GM19452 (cell line): ENCODE data around the gene LRMDA.

Experiments used
- ATAC-seq: cut with Tn5 transposase; IDR thresholded peaks from one replicate; pipeline ENCODE4 v1.9.1; 2021; ENCODE audit not compliant: unreplicated experiment

The LRMDA gene

DNA sequence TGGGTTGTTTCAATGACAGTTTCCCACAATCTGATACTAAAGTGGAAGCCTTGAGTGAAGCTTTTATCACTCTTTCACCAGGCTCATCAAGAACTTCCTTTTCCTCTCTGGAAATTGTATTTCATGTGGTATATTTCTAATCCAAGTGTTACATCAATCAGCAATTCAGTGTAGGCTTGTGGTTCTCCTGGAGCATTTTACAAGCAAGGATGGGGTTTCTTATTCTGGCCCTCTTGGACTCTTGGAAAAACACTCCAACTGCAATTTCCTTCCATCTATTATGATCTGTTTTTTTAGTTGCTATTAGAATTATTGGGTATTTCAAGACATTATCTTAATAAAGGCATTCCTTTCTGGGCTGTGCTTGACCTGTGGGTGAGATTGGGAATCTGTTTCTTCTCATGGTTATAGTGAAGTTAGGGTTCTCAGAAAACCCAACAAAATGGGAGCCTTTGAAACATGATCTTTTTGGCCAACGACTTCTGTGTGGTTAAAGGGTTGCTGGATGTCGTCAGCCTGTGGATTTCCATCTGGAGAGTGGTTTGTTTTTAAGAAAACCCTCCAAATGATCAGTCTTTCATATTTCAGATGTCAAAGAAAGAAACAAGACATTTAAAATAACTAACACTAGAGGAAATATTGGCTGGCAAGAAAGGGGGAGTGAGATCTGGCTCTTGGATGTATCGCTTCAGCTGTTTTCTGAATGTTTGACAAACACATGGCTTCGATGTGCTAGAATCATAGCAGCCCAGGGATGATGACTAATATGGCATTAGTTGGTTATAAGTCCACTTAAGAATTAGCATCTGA lies 540.2 kb downstream of the LRMDA start:
- no peak for ATAC-seq

DNA sequence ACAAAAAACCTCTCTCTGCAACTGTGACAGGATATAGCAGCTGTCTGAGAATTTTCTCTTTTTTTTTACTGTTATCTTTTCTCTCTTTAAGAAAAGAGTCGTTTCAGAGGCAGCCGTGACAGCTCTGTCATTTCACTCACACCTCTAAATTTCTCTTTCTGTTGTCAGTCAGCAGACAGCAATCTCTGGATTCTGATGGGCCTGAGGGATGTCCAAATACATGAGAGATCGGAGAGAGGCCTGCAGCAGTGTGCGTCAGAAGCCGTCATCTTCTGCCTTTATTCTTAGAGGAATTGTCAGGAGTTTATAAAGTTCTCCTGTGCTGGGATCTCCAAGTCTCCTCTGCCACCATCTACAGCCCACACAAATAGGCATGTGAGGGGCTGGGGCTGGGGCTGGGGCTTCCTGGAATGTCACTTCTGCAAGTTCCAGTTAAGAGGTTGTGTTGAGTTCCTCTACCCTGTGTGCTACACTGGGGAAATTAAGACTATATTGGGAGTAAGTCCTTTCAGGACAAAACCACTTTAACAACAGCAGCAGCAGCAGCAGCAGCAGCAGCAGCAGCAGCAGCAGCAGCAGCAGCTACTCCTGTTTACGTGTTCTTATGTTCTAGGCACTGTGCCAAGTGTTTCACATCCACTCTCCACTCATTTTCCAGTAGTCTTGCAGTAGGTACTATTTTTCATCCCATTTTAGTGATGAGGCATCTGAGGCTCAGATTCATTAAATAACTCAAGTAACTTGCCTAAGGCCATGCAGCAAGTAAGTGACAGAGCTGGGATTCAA lies 541.3 kb downstream of the LRMDA start:
- no peak for ATAC-seq

DNA sequence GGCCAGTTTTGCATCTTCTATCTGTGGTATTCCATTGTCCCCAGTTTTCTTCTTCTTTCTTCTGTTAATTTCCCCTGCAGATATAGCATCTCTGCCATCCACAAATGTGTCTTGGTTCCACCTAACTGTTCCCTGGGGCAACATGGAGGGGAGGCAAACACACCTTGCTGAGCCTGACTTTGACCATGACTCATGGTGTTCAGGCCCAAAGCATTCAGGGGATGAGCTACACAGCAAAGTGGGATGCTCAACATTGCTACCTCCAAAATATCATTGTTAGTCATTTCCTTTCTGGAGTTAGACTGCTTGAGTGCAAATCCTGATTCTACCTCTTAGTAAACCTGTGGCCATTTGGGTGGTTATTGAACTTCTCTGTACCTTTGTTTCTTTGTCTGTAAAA lies 542.7 kb downstream of the LRMDA start:
- ATAC-seq: no peak

DNA sequence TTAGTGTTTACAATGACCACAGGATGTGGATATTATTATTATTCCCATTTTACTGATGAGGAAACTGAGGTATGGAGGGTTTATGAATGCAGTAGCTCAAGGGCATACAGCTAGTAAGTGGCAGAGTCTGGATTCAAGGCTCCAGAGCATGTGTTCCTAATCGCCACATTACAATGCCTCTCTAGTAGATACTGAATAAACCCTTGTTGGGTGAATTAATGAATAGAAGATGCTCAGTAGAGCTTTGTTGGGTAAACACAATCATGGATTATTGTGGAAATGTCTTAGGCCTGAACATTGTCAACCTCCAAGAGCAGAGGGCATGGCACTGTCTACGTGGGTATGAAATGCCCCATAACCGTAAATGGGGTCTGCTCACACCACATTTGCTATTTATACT lies 545.3 kb downstream of the LRMDA start:
- no peak for ATAC-seq

DNA sequence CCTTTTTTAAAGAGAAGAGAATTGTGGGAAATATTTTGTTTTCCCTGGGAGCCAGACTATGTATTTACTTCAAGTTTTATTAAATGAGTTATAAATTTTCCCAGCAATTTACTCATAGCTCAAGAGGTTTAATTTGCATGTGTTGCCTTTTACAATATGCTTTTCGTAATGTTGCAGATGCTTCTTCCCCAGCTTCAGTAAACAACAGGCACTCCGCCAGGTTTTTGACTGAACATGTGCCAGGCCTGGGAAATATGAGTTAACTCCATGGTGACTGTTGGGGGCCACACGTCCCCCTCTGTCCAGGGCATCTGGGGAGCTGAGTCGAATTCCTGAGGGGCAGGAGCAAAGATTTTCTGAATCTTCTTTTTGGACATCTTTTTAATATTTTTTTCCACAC lies 545.7 kb downstream of the LRMDA start:
- no peak for ATAC-seq

DNA sequence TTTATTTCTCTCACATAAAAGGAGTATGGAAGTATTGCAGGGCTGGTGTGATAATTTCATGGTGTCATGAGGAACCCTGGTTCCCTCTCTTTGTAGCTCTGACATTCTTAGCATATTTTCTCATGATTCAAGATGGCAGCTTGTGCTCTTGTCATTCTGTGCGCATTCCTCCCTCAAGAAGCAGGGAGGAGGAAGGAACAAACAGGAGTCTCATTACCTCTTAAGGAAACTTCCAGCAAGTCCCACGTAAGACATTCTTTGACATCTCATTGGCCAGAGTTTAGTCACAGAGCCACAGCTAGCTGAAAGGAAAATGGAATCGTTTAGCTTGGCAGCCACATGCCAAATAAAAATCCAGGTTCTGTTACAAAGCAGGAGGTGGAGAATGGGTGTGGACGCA lies 546.8 kb downstream of the LRMDA start:
- ATAC-seq: no peak

DNA sequence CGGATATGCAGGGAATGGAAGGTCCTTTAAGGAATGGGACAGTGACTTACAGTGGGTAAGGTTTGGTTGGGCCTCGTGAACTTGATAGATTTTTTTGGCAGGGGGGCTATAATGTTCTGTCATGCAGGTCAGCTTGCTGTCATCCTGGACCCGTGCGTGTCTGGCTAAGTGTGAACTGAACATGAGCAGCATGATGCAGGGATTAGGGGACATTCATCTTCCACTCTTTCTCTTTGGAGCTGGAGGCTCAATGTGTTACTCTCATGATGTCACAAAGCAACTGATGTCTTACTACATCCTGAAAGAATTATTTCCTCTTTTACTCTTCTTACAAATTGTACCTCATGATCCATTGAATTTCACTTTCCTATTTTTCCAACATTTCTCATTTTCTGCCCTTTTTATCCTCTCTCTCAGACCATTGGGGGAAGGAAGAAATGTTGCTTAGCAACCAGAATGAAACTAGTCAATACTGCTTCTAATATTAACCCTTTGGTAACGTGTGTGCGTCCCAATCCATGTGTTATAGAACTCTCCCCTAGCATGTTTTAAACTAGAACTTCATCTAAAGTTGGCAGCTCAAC lies 549.1 kb downstream of the LRMDA start:
- no peak for ATAC-seq

DNA sequence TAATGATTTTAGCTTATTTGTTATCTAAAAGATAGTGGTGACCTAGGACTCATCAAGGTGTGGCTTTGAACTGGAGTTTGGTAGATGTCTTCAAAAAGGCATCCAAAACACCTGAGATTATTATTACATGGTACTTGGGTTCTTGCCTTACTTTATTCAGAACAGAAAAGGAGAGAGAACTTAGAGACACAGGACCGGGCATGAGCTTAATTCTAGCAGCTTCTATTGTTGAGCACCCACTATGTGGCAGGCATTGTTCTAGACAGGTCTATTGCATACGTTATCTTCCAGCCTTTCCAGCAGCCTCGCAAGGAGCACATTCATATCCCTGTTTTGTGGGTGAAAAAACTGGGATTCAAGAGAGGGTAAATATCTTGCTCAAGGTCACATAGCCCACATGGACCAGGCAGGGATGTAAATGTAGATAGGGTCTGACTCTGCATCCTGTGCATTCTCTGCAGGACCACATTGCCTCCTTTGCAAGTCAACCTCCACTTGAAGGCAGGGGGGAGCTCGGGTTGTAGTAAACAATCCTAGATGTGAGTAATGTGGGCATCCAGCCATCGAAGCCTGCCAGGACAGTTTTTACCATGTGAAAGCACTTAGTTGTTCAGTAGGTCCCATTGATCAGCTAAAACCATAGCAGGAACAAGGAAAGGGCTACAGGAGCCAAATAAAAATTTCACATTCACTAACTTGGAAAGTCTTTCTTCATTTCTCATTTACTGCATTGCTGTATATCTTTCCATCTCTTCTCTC lies 551.4 kb downstream of the LRMDA start:
- ATAC-seq: no peak

DNA sequence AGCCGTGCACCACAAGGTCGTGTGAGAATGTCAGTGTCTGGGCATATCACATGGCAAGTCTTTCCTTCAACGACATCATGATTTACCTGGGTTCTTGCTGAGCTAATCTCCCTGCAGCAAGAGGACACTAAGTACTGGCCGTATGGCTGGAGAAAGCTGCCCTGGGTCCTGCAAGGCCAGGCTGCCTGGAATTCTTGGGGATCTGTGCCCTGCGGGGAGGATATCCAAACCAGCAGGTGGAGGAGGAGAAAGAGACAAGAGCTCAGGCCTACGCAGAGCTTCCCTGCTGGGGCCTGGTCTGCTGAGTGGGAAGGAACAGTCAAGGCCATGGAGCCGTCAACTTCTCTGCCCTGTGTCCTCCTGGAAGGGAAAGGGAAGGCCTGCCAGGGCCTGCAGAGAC lies 552.6 kb downstream of the LRMDA start:
- no peak for ATAC-seq

DNA sequence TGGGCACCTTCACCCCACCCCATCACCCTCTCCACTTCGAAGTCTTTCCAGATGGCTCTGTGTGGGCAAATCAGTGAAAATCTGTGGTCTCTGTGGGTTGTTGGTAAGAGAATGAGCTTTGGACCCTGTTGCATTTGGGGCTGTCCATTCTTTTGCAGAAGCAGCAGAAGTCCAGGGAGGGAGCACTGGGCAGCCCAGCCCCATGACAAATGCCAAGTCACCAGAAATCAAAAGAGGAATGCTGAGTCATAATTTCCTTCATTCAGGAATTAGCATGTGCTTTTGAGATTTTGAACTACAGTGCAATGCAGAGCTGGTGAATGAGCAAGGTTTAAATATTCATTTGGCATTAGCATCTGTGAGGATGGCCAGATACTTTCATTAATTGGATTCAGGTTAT lies 556.2 kb downstream of the LRMDA start:
- no peak for ATAC-seq

DNA sequence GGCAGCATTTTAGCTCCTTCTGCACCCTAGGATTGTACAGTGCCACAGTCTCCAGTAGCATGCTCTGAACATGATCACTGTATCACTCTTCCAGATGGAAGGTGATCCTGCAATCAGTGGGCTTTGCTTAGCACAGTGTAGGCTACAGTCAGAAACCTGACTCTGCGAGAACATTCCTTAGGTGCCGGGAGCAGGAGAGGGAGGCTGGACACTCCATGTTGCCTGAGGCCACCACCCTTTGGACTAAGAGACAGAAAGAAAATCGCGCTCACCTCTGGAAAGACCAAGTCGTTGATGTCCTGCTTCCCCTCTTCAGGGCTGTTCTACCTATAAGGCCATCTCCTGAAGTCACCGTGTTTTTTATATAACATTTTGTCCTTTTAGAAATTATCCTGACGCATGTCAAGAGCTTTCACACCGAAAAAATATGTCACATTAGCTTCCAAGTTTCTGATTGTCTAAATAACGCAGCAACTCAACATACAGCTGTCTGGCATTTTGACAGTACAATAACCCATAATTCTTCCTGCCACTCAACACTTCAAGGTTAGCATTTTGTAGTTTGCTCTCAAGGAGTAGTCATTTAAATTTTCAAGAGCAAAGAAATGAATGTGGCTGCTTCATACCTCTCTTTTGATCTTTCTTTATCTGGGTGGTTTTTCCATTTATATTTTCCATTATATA lies 563.1 kb downstream of the LRMDA start:
- ATAC-seq: no peak

DNA sequence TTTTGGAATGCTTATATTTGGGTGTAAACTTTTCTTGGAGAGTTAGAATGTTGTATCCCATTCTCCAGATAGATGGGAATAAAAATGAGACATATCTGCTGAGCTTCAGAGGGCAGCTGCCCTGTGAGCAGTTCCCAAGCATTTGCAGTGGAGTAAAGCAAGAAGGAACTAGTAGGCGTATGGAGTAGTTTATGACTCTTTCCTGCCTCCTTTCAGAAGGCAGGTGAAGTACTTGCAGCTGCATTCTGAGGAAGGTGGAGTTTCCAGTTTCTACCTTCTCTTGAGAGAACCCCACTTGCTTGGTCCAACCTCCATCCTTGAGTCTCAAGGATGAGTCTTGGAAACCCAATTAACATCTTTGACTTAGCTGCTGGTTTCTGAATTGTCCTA lies 563.6 kb downstream of the LRMDA start:
- ATAC-seq: no peak

DNA sequence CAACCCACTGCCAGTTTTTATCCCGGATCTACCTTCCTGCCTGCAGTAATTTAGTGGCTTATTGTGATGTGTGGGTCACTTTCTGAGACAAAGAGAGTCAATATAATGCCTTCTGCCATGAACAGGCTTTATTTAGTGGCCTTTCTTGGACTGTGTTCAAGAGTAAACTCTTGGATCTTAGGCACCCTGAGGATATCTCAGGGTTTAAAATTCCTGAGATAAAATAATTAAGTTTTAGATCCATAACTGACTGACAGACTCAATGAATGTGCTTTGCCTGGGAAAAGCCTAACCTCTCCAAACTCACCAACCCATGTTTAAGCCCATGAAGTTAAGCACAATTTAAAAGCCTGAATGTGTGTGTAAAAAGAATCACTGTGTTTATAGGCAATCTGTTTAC lies 564.3 kb downstream of the LRMDA start:
- ATAC-seq: no peak

DNA sequence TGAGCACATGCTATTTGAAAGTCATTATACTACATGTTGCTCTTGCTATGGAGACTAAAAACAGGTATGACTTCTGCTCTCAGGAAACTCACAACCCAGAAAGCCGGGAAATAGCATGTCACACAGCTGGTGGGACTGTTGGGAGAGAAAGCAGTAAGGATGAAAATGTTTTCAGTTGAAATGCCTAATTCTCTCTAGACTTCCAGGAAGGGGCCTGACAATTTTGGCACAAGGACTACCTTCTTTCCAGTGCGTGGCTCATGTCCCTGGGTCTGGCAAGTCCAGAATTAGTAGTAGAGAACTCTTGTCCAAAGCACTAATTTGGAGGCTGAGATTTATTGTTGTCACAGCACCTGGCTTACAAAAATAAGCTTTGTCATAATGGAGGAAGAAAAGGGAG lies 567.6 kb downstream of the LRMDA start:
- no peak for ATAC-seq

DNA sequence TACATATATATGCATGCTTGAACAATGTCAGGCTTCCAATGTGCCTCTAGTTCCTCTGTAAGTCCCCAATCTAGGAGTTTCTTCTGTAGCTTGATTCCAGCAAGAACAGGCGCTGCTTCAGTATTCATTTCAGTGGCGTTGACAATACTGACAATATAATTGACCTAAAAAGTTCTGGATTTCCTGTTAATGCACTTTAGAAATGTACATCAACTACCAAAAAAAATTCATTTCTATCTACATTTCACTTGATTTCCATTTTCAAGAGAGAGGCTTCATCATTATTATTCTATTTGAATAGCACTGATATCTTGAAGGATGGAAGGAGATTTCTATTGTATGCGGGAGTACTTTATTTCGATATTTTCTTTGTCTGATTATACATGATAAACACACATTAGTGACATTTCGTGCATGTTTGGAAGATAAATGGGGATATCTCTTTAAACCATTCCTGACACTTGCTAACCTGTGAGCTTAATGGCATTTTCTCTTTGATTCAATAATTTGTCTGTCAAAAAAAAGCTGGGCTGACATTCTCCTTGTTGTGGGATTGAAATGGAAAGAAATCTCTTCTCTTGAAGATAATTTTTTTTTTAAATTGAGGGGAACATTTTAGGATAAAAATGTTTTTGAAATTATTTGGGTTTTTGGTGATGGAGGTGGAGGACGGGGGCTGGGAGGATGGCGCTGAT lies 568.2 kb downstream of the LRMDA start:
- no peak for ATAC-seq

DNA sequence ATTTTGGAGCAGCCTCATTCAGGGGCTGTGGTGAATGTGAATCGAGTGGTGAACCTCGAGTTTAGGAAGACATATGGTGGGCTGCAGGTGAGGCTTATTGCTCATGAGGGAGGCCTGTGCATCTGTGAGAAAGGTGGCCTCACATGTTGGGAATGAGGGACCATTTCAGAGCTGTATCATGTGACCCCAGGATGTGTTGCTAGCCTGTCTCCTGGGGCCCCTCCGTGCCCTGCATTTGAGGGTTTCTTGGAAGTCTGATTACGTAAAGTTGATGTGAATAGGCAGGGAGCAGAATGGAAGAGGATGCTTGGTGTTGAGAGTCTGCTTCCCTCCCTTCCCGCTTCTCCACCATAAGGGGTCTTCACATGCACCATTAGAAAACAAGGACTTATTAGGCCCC lies 569.1 kb downstream of the LRMDA start:
- ATAC-seq: no peak

DNA sequence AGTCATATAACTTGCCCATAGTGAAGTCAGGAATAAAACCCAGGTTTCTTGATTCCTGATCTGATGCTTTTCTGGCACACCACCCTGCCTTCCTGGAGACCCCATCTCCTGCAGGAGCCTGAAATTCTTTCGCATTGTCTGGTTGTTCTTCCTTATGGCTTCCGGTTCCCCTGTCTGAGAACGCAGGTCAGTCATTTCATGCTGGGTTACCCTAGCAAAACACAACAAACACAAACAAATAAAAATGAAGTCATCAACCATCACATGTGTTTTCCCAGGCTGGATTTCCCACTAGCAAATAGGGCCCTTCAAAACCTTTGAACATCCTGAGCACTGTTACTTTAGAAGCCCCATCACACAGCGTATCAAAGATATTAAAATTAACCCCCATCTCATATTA lies 569.6 kb downstream of the LRMDA start:
- ATAC-seq: no peak

DNA sequence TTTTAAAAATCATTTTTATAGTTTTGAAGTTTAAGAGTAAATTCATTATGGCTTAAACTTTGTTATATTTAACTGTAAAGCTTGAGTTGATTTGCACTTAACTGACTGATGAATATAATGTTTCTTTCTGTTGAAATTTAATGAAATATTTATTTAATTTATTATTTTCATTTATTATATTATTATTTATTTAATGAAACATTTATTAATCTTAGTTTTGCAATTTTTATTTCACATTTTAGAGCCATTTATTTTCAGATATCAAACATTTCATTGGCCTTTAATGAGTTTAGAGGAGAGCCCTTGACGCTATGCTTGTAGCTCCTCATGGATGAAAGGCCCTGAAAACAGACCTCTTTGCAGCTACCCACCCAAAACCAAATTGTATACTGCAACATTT lies 570.0 kb downstream of the LRMDA start:
- no peak for ATAC-seq

DNA sequence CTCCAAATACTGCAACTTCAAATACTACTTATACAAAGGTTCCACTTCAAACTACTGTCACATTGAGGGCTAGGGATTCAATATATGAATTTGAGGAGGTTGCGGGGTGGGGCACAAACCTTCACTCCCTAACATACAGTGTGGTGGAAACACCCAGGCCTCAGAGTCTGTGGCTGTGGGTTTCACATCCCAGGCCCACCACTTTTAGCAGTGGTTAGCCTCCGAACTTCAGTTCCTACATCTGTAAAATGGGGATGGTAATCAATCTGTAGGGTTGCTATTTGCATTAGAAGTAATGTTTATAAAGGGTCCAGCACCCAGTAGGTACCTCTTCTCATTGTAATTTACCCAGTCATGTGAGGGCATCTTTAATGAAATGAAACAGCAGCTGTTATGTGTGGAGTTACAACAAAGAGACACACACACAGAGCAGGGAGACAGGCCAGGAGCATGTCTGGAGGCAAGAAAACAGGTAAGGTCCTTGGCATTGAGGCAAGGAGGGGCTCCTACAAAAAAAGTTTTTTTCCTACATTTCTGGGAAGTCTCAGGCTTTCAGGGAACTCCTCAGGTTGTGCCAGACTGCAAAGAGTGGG lies 570.9 kb downstream of the LRMDA start:
- ATAC-seq: no peak

DNA sequence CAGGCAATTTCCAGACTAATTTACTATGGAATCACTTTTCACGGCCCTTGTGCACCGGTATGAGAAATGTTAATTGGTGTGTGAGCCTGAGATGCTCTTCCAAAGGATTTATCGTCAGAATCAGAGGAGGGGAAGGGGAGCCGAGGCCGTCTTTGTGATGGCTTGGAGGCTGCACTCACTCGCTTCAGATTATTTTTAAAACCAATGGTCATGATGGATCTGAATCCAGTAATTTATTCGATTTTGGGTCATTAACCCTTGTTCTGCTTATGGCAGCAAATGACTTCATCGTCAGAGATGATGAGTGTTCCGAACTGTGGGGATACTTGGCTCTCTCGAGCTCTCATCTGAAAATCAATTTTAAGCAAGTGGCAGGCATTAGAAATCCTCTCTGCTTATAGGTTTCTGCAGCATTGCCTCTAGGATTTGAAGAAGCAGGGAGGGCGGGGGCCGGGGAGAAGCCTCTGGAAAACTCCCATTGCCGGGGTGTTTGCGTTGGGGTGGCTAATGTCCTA lies 576.3 kb downstream of the LRMDA start:
- ATAC-seq: no peak
